K562 (cell line): ENCODE results near the gene ADGRL3. TPM values are rescaled to one million over a fixed set of nuclear protein-coding genes. Genes with fewer than 3 reads are reported as not detected.

Experiments used
- CREBBP ChIP-seq: IDR thresholded peaks from one replicate; pipeline ENCODE4 v1.6.1; 2012; ENCODE audit warnings: low read depth, mild to moderate bottlenecking, control low read depth, inconsistent platforms, low read length
- DIDO1 ChIP-seq: fragments of 450-650 bp; IDR thresholded peaks from 2 replicates; pipeline ENCODE4 v1.6.1; 2016; ENCODE audit warnings: low read depth, missing biosample characterization, missing genetic modification characterization
- HOXB6 ChIP-seq: fragments of 250-450 bp; sonication (Bioruptor Pico); IDR thresholded peaks from 2 replicates; pipeline ENCODE4 v1.5.1; 2022; ENCODE audit warnings: mild to moderate bottlenecking, borderline replicate concordance
- NR2C2 ChIP-seq, 2 experiments: fragments of 200-800 bp in 1 of 2; sonication (Bioruptor generic) in 1 of 2; sonication (generic) in 1 of 2; formaldehyde crosslinking in 1 of 2; IDR thresholded peaks; 2 replicates each; pipeline versions ENCODE4 v1.6.1 to v1.8.0; 2016 to 2022; ENCODE audit warnings: mild to moderate bottlenecking in 1 of 2, missing compliant biosample characterization in 1 of 2, missing genetic modification characterization in 1 of 2, missing genetic modification reagents in 1 of 2
- ZNF764 ChIP-seq: fragments of 250-450 bp; sonication (Bioruptor Pico); IDR thresholded peaks from 2 replicates; pipeline ENCODE4 v1.4.0; 2020; ENCODE audit warnings: low read depth, mild to moderate bottlenecking, moderate library complexity
- polyA plus RNA-seq, 8 experiments: library from polyadenylated mRNA; depleted of rRNA in 4 of 8; stranded (reverse) in 5 of 8; unstranded in 3 of 8; fragments of >200 nt; fragmentation: Nextera tagmentation in 2 of 8; fragmentation: Illumina TruSeq in 1 of 8; extraction: Ambion mirVana in 2 of 8; extraction: Trizol in 1 of 8; gene quantifications; 2 replicates each; pipeline versions ENCODE4 v1.2.1 to v1.2.3, GENCODE V29; 2011 to 2014; ENCODE audit warnings: inconsistent platforms in 1 of 8, missing spikeins in 1 of 8
- total RNA-seq, 7 experiments: library from RNA; depleted of rRNA in 6 of 7; stranded (reverse); fragments of >200 nt in 6 of 7; fragmentation: Illumina TruSeq in 2 of 7; extraction: Trizol in 2 of 7; gene quantifications; 2 replicates each; pipeline versions ENCODE4 v1.2.1 to v1.2.3, GENCODE V29; 2011 to 2021; ENCODE audit warnings: low replicate concordance in 1 of 7
- TF ChIP-seq, protein P1 (sequence below): IDR thresholded peaks from 2 replicates; pipeline ENCODE4 v1.6.1; 2012; ENCODE audit warnings: low read depth, low read length, improper control_type of control experiment, borderline replicate concordance
- TF ChIP-seq, protein P2 (sequence below), 2 experiments: fragments of 150-350 bp in 1 of 2; IDR thresholded peaks; 2 replicates each; pipeline ENCODE4 v1.6.1; 2012 to 2016; ENCODE audit warnings: low read depth in 2 of 2, low read length in 2 of 2, mild to moderate bottlenecking in 1 of 2, moderate library complexity in 1 of 2
- TF ChIP-seq, protein P3 (sequence below): fragments of 250-450 bp; sonication (Bioruptor Pico); IDR thresholded peaks from 2 replicates; pipeline ENCODE4 v1.5.0; 2021

ADGRL3 gene
- total and polyA plus RNA-seq, 9 of the 15 experiments (the other 6 are each of a cell fraction or from before 2014, with no cell fraction given), result 0.03 to 0.14 (median 0.04) TPM; not detected in 2

DNA sequence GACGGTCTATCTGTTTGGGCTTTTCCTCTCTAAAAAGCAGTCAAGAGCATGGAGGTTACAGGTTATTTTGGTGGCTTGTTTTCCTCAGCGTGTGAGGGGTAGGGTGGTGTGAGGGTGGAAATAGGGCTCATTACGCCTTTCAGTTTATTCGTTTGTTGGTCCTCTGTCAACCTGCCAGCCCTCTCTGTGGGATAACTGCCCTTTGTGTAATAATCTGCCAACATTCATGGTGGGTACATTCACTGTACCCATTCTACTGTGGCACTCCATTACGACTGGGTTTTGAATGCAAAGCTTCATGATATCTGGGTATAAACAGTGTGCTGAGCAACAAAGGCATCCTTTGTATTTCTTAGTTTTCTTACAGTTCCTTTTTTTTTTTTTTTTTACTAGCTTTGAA lies 136.4 kb downstream of the ADGRL3 start (continued):
- TF ChIP-seq ZNF764 (CRISPR knock-in tag) (no peak), HOXB6 (no peak), NR2C2 (CRISPR knock-in tag; IDR thresholded peaks at IDR 0.05) (no peak), NR2C2 (tag; IDR thresholded peaks at IDR 0.05) (no peak), DIDO1 (tag) (no peak), CREBBP (no peak)
- TF ChIP-seq, protein P1, sequence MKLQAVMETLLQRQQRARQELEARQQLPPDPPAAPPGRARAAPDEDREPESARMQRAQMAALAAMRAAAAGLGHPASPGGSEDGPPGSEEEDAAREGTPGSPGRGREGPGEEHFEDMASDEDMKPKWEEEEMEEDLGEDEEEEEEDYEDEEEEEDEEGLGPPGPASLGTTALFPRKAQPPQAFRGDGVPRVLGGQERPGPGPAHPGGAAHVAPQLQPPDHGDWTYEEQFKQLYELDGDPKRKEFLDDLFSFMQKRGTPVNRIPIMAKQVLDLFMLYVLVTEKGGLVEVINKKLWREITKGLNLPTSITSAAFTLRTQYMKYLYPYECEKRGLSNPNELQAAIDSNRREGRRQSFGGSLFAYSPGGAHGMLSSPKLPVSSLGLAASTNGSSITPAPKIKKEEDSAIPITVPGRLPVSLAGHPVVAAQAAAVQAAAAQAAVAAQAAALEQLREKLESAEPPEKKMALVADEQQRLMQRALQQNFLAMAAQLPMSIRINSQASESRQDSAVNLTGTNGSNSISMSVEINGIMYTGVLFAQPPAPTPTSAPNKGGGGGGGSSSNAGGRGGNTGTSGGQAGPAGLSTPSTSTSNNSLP, result no peak
- TF ChIP-seq, protein P2, sequence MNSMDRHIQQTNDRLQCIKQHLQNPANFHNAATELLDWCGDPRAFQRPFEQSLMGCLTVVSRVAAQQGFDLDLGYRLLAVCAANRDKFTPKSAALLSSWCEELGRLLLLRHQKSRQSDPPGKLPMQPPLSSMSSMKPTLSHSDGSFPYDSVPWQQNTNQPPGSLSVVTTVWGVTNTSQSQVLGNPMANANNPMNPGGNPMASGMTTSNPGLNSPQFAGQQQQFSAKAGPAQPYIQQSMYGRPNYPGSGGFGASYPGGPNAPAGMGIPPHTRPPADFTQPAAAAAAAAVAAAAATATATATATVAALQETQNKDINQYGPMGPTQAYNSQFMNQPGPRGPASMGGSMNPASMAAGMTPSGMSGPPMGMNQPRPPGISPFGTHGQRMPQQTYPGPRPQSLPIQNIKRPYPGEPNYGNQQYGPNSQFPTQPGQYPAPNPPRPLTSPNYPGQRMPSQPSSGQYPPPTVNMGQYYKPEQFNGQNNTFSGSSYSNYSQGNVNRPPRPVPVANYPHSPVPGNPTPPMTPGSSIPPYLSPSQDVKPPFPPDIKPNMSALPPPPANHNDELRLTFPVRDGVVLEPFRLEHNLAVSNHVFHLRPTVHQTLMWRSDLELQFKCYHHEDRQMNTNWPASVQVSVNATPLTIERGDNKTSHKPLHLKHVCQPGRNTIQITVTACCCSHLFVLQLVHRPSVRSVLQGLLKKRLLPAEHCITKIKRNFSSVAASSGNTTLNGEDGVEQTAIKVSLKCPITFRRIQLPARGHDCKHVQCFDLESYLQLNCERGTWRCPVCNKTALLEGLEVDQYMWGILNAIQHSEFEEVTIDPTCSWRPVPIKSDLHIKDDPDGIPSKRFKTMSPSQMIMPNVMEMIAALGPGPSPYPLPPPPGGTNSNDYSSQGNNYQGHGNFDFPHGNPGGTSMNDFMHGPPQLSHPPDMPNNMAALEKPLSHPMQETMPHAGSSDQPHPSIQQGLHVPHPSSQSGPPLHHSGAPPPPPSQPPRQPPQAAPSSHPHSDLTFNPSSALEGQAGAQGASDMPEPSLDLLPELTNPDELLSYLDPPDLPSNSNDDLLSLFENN (IDR thresholded peaks at IDR 0.05; ENCODE audit: low read depth in 2 of 2, low read length in 2 of 2), result no peak
- TF ChIP-seq, protein P3, sequence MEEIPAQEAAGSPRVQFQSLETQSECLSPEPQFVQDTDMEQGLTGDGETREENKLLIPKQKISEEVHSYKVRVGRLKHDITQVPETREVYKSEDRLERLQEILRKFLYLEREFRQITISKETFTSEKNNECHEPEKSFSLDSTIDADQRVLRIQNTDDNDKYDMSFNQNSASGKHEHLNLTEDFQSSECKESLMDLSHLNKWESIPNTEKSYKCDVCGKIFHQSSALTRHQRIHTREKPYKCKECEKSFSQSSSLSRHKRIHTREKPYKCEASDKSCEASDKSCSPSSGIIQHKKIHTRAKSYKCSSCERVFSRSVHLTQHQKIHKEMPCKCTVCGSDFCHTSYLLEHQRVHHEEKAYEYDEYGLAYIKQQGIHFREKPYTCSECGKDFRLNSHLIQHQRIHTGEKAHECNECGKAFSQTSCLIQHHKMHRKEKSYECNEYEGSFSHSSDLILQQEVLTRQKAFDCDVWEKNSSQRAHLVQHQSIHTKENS, result no peak
